ENCODE data around the gene GALNT16.
"Not testable (repeated sequence)": the region's sequence is repeated elsewhere in the genome, so short reads cannot be mapped to it uniquely, and the experiment has no call there.

Gene GALNT16

DNA sequence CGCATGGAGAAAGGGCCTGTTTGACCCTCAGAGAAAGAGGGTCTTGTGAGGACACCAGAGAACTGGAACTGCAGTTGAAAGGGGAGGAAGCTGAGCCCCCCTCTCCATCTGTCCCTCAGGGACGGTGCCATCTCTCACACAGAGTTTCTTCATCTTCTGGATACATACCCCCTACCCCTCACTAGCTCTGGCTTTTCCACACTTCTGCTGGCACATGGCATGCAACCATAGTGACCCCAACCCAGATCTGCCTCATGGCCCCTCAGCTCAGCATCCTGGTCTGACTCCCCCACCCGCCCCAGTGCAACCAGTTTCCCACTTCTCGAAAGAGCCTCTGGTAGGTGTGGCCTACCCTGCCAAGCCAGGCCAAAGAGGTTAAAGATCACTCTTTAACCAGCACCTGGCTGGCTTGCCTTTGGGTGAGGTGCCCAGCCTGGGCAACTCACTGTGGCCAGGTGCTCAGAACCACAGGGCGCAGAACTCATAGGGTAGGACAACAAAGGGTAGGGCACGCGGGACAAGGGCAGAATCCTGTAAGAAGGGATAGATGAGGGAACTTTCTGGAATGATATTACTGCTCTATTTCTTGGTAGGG is 25.8 kb downstream of the GALNT16 start:
- no peak for DNase-seq (ENCODE audit: low read depth)

DNA sequence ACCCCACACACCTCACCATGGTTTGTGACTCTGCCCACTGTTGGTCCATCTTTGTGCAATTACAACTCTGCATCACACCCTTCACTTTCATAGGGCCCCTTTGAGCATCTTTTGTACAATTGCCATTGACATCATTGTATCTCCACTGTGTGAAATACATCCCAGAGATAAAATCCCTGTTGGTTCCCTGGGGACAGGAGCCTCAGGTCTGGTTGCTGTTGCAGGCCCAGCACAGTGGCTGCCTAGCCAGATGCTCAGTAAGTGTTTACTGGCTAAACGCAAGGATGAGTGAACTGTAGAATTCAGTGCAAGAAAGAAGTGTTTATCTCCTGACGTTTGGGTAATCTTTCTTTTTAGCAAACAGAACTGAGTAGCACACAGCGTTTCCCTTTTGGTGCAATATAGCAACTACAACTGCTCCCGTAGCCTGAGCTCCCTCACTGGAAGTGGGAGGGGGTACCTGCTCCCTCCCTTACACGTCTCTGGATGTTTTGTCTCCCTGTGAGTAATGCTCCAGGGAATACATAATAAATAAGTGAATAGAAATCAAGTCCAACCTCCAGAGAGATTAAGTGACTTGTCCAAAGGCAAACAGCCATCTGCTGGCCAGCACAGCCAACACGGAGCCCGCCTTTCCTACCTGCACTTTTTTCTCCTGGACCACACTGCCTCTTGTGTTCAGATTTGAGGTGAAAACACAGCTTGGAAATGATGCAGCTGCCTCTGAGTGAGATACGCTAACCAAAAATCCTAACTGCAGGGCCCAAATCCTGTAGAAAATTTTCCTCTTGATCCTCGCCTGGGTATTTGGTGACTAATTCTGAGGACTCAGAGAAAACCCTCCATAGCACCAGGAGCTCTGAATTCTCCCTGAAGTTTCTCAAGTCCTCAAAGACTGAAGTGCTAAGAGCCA is 27.4 kb downstream of the GALNT16 start:
- DNase-seq (ENCODE audit: low read depth), result peak; percentile 17

DNA sequence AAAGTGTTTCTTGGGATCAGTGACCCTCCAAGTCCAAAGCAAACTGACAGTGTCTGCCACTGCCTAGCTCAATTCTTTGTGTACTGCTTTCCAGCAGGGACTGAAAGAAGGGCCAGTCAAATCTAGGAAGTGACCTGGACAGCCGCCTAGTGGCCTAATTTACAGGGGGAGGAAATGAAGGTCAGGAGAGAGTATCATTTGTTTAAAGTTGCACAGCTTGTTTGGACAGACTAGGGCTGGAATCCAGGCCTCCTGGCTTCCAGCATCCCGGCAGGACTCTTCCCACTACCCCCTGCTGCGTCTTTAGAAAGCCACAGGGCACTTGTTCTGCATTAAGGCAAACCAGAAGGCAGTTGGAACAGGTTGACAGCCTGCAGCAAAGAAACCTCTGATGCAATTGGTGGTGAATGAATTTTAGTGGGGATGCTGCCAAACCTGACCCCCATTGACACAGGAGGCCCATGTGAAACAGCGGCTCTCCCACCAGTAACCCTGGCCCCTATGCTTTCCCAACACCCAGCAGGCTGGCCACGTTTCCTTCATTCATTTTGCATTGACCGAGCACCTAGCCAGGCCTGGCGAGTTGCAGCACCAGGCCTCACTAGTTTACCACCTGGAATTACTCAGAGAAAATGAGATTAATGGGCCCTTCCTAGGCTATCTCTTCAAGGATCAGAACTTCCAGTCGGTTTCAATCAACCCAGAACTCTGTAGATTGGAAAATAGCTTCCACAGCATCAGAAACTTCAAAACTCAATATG is 28.2 kb downstream of the GALNT16 start:
- peak; percentile 43 for DNase-seq (ENCODE audit: low read depth)

DNA sequence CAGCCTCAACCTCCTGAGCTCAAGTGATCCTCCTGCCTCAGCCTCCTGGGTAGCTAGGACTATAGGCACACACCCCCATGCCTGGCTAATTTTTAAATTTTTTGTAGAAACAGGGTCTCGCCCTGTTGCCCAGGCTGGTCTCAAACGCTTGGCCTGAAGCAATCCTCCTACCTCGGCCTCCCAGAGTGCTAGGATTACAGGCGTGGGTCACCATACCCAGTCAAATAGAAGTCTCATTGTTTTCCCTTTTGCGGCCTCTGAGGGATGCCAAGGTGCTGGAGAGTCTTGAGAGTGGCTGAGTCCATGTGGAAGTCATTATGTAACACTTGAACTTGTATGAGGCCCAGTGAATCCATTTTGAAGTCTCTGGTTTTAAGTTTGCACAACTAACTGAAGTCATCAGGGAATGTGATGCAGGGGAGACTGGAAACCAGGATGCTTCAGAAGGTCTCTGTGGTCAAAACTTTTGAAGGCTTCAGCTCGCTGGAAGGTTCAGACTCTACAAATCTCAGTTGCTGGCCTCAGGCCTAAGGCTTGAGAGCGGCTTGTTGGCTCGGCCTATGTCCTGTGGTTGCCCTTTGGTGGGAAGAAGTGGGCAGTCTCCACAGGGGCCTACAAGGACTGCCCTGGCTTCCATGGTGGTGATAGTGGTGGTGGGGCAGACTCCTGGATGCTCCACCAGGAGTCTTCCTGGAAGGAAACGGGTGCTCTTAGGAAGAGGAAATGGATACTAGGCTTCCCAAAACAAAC is 29.2 kb downstream of the GALNT16 start:
- no peak for DNase-seq (ENCODE audit: low read depth)

DNA sequence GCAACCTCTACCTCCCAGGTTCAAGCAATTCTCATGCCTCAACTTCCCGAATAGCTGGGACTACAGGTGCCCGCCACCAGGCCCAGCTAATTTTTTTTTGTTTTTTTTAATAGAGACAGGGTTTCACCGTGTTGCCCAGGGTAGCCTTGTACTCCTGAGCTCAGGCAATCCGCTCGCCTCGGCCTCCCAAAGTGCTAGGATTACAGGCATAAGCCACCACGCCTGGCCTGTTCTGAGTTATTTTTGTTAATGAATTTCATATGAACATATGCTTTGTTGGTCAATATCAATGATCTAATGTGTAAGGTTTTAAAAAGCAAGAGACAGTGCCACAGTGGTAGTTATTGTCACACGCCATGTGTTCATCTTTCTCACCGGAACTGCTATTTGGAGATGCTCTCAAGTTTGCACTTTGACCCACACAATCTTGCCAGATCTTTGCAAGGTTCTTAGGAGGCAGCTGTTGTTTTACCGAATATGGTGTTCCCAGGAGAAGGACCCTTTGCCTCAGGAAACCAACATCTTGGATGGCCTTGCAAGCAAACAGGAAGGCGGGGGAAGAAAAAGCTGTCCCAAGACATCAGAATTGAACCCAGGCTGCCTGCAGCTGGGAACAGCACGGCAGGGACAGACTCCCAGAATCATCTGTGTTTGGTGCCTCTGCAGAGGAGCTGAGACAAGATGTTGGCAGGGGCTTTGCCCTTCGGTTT is 30.0 kb downstream of the GALNT16 start:
- DNase-seq (ENCODE audit: low read depth), result no peak

DNA sequence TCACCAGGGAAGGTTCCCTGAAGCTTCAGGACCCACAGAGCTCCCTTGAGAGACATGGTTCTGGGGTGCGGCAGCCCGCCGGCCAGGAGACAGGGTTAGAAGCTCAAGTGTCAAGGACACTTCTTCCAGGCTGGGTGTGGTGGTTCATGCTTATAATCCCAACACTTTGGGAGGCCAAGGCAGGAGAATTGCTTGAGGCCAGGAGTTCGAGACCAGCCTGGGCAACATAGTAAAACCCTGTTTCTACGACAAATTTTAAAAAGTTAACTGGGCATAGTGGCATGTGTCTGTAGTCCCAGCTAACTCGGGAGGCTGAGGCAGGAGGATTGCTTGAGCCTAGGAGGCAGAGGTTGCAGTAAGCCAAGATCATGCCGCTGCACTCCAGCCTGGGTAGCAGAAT is 30.9 kb downstream of the GALNT16 start:
- not testable (repeated sequence) for DNase-seq (ENCODE audit: low read depth)

DNA sequence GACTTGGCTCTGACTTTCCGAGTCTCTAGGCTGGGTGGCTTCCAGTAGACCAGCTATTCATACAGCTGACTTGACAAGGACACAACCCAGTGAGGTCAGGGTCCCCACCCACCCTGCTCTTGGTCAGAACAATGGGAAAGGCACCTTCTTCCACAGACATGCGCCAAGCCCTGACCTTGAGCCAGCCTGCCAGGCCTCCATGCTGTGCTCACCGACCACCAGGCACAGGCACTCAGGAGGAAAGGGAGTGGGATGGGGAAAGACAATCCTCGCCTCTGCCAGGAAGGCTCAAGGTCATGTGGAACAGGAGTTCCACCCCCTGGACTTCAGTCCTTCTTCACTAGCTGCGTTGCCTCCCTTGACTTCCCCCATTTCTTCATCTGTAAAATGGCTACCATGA is 31.4 kb downstream of the GALNT16 start:
- no peak for DNase-seq (ENCODE audit: low read depth)

DNA sequence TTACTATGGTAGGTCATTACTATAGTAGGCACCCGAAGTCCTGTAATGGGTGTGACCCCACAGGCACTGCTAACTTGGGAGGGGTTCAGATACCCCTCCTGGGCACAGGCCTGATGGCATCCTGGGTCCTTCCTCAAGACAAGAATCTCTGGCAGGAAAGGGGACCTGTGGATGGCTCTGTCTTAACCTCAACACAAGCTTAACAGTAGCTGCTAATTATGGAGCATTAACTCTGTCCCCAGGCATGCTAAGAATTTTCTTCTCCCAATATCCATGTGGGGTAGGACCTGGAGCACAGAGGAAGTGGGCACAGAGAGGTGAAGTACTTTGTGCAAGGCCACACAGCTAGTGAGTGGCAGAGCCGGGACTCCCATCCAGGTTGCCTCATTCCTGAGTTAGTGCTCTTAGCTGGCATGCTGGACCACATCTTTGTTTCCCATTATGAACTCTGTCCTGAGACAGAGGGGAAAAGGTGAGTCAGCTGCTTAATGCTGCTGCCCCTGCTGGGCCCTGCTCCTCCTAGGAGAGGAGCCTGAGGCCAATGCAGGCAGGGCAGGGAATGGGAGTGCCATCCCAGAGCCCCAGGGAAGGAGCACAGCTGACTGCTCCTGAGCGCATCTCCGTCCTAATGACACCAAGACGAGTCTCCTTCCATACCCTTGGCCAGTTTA is 32.1 kb downstream of the GALNT16 start:
- DNase-seq (ENCODE audit: low read depth), result peak; percentile 8

DNA sequence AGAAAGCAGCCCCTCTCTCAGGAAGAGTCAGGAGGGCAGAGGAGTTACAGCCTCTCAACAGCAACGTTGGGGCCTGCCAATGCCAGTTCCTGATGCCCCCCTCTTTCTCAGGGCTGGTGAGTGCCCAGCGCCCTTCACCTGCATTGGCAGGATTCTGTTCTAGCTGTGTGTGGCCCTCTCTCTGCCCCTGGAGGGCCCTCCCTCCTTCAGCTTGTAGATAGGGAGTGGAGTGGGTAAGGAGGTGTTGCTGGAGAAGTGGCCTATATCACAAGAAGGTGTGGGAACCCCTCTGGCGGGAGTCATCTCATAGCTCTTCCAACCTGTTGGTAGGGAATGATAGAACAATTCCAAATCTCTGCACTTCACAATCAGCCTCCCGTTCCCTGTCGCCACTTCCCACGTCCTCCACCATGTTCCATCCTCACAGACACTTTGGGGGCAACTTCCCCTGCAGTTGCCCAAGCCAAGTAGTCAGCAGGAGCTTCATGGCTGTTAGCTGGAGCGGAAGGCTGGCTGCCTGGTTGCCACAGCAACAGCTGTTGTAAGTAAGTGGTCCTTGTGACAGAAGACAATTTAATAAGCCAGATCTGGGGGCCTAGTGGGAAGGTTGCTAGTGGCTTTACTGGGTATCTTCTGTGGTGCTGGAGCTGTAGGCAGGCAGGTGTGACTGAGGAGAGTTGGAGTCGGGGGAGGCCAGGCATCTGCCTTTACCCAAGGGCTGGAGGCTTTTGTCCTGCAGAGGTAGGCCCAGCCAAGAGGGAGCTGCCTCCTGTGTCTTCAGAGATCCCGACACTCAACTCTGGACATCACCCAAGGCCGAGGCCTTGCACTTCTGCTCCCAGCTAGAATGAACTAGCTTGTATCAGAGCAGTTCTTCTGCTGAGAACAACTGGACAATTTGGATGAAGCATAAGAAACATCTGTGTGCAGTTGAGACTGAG is 38.4 kb downstream of the GALNT16 start:
- DNase-seq (ENCODE audit: low read depth), result no peak

DNA sequence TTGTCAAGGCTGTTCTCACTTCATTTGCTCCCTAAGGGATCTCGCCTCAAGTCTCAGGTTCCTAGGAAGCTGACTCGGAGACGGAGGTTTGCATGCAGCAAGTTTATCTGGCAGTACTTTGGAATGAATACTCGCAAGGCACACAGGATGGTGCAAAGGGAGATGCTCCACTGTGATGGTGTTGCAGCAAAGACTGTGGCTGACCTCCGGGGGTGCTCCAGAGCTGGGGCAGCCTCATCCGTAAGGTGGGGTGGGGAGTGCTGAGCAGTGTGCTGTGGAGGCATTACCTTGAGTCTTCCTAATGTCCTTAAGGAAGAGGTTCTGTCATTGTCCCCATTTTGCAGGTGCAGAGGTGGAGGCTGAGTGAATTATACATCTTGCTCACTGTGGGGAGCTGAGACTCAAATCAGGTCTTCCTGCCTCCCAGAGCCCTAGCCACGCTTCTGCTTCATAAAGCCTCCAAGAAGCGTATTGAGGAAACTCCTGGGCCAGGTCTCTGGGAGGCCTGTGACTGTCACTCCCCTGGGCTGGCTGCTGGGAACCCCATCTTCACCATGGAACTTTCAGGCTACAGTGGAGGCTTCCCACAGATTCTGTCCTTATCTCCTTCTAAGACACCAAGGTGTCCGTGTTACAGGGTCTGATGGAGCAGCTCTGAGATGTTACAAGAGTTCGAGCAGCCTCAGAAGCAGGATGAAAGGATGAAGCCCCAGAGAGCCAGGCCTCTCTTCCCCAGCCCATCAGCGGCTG is 39.5 kb downstream of the GALNT16 start:
- no peak for DNase-seq (ENCODE audit: low read depth)

DNA sequence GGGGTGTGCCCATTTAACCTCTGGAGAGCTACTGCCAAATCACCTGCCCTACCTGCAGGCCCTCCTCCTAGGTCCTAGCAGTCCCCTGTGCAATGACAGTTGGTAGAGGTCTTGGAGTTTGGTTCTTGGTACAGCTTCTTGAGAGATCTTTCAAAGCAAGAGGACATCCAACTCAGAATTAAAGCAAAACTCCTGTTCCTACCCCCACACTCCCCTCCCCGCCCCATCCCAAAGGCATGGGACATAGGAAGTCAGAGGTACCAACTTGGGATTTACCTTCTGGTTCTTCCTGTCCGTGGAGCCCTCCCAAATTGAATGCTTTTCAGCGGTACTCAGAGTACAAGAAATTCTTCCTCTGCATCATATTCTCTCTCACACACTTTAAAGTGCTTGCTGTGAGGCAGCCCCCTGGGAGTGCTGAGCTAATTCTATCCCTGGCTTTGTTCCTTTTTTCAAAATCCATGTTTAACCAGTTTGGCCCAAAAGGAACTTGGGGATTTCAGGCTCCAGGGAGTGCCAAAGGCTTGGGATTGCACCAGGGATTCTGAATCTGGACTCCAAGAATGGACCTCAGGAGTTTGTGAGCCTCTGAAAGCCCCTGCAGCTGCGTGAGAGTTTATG is 40.8 kb downstream of the GALNT16 start:
- no peak for DNase-seq (ENCODE audit: low read depth)

DNA sequence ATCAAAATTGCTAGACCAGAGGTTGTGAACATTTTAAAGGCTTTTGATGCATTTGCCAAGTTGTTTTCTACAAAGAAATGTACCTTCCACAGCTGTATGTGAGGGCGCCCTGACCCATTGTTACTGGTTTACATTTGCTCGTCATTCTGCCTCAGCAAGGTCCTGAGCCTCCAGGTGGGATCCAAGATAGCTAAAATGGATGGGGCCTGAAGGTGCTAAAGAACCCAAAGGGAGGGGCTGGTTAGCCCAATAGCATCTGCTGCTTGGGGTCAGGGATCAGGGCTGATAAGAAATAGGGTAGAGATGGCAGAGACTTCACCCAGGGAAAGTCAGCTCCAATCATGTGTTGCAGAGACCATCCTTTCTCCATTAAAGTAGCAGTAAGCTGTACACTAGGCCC is 43.1 kb downstream of the GALNT16 start:
- no peak for DNase-seq (ENCODE audit: low read depth)

DNA sequence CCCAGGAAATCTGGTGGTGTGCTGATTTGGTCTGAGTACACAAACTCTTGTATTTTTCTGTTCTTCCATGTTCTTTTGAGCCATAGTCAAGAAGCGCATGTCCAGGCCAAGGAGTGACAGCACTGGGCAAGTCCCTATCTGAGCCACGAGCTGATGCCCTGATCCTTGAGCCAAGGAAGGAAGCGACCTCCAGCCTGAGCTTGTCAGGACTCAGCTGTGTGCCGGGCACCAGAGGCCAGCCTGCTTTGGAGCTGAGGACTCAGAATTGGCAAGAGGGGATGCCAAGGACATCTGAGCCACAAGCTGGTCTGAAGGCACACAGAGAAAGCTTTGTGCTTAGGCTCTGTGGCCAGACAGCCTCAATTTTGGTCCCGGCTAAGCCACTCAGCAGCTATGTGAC is 52.6 kb downstream of the GALNT16 start:
- no peak for DNase-seq (ENCODE audit: low read depth)

DNA sequence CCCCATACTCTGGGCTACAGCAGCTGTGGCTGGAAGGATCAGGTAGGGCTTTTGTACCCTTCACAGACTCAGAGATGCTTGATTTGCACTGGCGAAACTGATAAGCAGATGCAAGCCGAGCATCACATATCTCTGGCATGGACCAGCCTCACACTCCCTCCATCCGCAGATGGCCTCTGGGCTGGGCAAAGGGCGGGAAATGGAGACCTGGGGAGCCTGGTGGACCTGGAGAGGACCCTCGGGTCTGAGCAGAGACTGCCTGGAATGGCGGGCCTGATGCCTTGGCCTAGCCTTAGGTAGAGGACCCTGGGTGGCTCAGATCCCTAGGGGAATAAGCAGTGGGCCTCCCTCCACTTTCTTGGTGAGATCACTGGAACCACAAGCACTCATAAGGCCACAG is 53.2 kb downstream of the GALNT16 start:
- no peak for DNase-seq (ENCODE audit: low read depth)

DNA sequence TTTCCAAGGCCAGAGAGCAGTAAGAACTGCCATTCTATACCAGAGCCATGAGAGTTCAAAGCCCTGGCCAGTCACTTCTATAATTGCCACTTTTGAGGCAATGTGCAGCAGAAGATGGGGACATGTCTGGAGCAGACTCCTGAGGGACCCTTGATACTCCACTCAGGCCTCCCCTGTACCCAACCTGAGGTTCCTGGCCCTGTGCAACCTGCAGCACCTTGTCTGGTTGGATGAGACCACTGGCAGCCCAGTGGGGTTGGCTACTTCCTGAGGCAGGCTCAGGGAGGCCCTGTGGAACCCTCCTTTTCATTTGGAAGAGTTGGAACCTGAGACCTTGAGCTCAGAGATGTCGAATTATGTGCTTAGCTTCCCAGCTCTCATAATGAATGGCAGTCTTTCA is 54.4 kb downstream of the GALNT16 start:
- DNase-seq (ENCODE audit: low read depth), result no peak

DNA sequence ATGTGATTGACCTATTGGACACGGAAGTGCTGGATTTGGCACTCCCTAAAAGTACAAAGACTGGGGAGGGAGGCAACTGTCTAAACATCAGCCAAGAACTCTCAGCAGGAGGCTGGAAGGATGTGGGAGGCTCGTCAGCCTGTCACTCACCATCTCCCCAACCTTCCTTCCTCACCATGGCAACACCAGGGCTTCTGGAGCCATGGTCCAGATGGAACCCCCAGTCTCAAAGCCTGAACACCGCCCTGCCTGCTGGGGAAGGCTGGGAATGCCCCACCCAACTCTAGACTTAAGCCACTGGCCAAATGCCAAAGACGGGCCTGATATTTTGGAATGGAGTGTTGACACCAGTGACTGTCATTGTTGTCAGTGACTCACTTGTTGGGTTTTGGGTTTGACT is 55.3 kb downstream of the GALNT16 start:
- no peak for DNase-seq (ENCODE audit: low read depth)

DNA sequence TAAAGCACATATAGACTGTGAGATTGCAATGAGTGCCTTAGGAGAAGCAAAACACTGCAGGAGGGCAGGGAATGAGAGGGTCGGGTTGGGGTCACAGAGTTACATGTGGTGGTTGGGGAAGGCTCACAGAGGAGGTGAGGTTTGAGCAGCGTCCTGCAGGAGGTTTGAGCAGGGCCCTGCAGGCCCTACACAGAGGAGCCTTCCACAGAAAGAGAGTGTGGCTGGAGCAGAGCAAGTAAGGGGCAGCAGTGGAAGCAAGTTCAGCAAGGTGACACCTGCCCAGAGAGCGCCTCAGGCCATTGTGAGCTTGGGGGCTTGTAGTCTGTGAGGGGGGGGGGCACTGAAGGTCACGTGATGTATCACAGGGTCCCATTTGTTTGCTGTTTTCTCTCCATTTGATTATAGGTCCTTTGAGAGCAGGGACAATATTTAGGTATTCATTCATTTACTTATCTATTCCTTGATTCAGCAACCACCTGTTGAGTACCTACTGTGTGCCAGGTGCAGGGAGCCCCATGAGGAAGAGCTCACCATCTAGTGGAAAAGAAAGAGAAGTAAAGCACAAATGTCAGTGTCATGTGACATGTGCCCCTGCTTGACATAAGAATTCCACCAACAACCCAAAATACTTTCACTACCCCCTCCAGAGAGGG is 56.6 kb downstream of the GALNT16 start:
- DNase-seq (ENCODE audit: low read depth), result no peak

DNA sequence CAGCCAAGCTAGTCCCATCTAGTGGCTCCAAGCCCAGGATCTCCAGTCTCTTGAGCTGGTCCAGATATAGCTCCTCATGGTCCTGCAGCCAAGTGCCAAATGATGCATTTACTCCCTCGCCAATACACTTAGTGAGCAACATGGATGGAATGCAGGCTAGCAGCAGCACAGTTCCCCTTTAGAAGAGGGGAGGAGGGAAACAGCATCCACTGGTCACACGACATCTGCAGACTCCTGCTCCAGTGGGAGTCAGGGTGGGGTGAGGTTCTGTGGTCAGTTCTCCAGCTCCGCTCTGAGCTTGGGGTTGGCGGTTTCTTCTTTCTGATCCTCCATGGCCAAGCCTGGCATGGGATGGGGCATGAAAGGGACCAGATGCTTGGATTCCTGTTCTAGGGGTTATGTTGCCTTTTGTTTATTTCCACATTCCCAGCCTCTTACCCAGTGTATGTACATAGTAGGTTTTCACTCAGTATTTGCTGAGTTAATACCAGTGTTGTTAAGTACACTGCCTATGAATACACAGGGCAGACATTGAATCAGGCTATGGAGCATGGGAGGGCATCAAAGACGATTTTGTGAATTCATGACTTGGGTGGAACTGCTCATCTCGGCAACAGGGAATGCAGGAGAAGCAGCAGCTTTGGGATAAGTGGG is 57.3 kb downstream of the GALNT16 start:
- DNase-seq (ENCODE audit: low read depth), result peak; percentile 96

Measured in iris pigment epithelial cell (primary cell).